GM19467 (cell line): Measurements from ENCODE around the gene PDYN.

Source experiments
- ATAC-seq: cut with Tn5 transposase; IDR thresholded peaks from one replicate; pipeline ENCODE4 v1.9.1; 2021; ENCODE audit warnings: mild to moderate bottlenecking, moderate library complexity; ENCODE audit not compliant: unreplicated experiment

The PDYN gene

DNA sequence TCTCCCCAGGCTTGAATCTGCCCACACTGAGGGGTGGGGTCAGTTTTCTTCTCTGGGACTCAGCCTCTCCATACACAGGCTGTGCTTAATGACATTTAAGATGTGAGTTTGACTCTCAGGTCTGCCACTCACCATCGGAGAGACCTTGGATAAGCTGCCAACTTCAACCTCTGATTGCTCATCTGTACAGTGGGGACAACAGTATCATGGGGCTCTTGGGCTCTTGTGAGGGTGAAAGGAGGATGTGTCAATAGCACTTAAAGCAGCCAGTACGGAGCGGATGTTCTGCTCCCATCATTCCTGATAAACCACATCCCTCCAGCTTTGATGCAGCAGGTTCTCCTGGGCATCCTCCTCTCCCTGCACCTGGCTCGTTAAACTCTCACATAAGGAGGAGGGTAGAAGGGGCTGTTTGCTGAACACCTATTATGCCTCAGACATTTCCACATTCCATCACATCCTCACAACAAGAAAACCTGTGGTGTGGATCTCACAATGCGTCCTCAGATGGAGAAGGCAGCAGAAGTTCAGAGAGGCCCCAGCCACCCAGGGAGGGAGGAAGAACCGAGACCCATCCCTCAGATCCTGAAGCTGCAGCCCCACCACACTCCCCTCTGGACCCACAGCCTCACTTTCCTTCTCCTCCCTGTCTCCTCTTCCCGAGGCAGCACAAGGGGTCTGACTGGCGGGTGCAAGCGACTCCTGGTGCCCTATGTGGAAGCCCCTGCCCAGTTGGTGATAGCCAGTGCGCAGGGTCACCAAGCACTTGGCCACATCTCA, 1.9 kb upstream of the PDYN start:
- ATAC-seq: no peak

- no peak for ATAC-seq
Observed at GRCh38 chr20:1994627-1995026, 769 bp upstream of the PDYN start.

DNA sequence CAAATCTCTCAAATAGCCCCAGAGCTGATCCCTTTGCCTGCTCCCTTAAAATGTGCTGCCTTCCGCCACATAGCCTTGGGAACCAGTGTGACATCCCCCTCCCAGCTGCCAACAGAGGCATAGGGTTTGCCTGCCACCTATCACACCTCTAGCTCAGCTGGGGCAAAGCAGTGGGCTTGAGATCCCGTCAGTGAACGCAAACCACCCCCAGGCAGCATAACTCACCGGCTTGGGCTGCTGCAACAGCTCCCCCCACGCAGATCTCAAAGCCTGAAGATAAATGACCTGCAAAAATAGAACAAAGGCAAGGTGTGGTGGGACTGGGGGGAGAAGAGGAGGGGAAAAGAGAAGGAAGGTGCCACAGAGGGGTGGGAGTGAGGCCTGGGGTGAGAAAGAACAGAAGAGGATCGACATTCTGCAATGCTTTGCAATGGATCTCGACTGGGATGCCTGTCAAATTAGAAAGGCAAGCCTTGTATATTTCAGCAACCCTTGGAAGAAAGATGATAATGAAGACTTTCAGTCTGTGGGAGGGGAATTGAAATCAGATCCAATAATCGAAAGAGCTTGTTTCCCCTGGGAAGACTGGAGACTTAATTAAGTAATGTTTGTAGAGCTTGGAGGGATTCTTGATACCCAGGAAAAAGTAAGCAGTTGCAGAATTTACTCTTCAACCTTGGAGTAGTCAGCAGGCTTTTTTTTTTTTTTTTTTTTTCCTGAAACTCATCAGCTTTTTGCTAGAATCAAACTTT, 1.3 kb downstream of the PDYN start:
- ATAC-seq: no peak

GRCh38 chr20:1987826-1988225, 6.0 kb downstream of the PDYN start:
- ATAC-seq: no peak

- ATAC-seq: no peak
Observed at GRCh38 chr20:1983301-1983700, 10.6 kb downstream of the PDYN start.

GRCh38 chr20:1982686-1983085, 11.2 kb downstream of the PDYN start:
- no peak for ATAC-seq

DNA sequence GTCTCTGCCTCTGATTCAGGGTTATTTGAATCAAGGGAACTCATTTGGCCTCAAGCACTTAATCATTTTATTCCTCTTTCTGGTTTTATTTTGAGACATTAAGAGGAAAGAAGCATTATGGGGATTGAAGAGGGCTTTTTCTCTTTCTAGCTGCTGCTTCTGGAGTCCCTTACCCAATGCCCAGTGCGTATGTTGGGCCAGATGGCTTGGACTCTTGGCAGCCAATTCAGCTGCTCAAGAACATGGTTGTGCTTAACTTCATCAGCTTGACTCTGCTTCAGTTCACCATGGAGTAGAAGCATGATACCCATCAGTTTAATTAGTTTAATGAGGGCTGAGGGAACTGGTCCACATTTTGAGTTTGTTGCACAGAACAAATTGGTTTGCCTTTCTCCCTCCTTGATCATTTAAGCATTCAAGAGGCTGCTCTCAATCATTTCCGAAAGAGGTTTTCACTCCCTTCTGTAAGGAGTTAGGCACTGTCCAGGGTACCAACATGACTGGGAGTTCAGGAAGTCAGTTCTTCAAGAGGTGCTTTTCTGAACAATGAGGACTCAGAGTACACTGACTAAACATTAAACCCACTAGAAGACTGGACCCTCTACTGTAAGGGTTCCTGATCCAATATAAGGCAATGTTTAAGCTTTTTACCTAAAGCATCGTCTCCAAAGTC, 14.6 kb downstream of the PDYN start:
- no peak for ATAC-seq

GRCh38 chr20:1975291-1975690, 18.6 kb downstream of the PDYN start:
- no peak for ATAC-seq

DNA sequence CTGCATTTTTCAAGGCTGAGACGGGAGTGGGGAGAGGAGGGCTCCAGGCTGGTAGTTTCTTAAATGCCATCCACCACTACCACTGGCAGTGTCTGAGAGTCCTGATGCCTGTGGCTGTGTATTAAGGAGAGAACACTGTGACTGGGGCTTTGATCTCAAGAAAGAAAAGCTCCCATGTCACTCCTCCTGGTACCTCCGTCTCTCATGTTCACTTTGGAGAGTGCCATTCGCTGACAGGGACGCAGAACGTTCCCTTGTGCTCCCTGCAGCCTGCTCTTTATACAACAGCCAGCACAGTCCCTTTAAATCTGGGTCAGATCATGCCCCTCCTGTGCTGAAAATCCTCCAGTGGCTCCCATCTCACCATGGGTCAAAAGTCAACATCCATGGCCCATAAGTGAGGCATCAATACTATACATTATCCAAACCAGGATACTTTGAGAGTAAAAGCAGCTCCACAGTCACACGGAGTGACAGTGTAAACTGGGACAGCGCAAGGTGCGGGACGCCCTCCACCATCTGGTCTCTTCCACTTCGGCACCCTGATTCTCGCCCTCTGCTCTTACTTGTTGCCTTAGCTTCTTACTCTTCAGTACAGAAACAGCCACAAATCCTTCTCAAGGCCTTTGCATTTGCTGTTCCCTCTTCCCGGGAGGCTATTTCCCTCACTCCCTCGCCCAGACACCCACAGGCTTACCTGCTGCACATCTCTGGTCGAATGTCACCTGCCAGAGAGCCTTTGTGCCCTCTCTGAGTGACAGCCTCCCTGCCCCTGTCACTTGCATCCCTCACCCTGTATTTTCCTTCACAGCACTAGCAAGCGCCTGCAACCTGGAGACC, 20.0 kb downstream of the PDYN start:
- ATAC-seq: no peak

GRCh38 chr20:1971893-1972586, 21.8 kb downstream of the PDYN start:
- ATAC-seq: no peak

DNA sequence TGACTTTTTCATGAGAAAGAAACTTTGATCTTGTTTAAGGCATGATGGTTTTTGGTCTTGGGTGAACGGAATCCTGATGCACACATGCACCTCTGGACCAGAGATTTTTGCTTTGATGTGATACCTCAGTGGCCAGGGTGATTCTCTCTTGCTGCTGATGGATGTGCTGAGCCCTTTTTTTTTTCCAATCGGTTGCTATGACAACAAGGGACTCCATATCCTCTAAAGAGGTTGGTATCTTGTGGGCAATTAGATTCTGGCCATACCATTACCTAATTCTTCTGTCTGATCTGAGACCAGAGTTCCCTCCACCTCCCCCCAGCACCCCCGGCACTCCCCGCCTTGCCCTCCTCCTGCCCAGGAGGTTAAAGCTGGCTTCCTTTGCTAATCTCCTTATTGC, 24.9 kb downstream of the PDYN start:
- no peak for ATAC-seq

DNA sequence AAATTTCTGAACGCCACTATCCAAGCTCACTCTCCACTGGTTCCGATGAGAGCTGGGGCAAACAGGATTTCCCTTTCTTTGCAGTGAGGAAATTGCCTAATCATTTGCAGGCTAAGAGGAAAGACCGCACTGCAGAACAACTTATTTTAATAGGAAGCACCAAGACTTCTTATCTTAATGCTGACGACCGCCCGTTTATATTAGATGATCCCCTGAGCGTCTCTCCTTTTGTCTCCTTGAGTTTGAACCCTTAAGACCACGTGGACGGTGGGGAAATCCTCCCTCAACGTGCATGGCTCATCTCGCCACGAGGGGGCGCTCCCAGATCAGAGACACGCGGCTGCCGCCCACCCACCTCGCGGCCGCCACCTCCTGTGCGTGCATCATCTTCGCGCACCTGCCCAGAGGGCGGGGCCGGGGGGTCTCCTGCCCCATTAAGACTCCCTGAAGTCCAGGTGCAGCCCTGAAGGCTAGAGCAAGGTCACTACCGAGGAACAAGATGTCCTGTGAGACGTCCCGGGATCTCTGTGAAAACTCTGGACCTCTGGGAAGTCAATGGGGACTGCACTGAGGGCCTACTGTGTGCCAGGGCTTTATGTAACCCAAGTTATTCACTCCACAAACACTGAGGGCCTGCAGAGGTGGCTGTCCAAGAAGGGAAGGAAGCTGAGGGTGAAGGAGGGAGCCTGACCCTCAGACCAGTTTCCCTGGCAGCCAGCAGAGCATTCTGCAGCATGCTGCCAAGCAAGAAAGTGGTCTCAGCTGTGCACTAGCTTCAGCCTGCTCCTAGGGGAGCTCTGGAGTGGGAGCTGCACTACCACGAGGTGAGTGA, 28.1 kb downstream of the PDYN start:
- no peak for ATAC-seq

- no peak for ATAC-seq
Observed at GRCh38 chr20:1964659-1965405, 29.0 kb downstream of the PDYN start.

GRCh38 chr20:1964061-1964460, 29.8 kb downstream of the PDYN start:
- no peak for ATAC-seq

DNA sequence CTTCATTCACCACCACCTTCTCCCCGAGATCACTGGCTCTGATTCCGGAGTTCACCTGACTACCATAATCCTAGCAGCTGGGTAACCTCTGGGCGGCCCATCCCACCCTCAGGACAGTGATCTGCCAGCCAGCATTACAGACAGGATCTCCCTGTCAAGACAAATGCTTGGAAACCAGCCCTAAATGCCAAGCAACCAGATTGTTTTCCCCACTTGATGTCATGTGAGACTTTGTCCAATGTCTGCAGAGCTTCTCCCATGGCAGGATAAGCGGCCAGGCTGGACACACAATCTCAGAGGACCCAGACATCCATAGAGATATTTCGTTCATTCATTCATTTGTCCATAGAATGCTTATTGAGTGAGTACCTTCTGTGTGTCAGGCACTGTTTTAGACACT, 32.5 kb downstream of the PDYN start:
- ATAC-seq: no peak

- no peak for ATAC-seq
Observed at GRCh38 chr20:1959156-1959555, 34.7 kb downstream of the PDYN start.

DNA sequence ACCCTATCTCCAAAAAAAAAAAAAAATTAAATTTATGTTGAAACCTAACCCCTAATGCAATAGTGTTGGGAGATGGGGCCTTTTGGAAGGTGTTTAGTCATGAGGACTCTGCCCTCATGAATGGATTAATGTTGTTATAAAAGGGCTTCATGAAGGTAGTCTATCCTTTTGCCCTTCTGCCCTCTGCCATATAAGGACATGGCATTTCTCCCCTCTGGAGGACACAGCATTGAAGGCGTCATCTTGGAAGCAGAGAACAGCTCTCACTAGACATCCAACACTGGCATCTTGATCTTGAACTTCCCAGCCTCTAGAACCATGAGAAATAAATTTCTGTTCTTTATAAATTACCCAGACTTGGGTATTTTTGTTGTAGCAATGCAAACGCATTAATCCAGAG, 35.4 kb downstream of the PDYN start:
- no peak for ATAC-seq

DNA sequence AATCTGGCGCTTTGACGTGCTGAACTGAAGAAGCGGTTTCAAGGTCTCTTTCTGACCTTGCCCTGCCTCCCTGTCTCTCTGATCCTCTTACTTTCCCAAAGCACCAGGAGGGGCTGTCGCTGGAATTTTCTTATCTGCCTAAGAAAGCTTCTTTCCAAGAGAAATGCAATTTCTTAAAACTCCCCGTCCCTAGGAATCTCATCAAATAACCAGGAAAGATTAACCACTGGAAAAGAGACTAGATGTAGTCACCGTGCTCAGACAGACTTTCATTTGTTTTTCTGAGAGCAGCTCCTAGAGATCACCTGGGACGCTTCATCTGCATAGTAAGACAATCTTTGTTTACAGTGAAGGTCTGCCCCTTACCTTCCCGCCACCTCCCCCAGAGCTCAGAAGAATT, 38.6 kb downstream of the PDYN start:
- ATAC-seq: no peak

- no peak for ATAC-seq
Observed at GRCh38 chr20:1953621-1954020, 40.2 kb downstream of the PDYN start.
